GM19025 (cell line): ENCODE measurements around the gene OMP.

Experiments
- ATAC-seq: cut with Tn5 transposase; IDR thresholded peaks from one replicate; pipeline ENCODE4 v1.9.1; 2021; ENCODE audit warnings: mild to moderate bottlenecking, low read depth, moderate library complexity; ENCODE audit not compliant: unreplicated experiment

The OMP gene

GRCh38 chr11:77120571-77120970, 17.9 kb downstream of the OMP start:
- no peak for ATAC-seq

- no peak for ATAC-seq
Observed at GRCh38 chr11:77121096-77121640, 18.5 kb downstream of the OMP start.

GRCh38 chr11:77121876-77122575, 19.4 kb downstream of the OMP start:
- no peak for ATAC-seq

GRCh38 chr11:77122576-77123212, 20.1 kb downstream of the OMP start:
- no peak for ATAC-seq

GRCh38 chr11:77123591-77123990, 21.0 kb downstream of the OMP start:
- ATAC-seq: no peak

- ATAC-seq: no peak
Observed at GRCh38 chr11:77124041-77124440, 21.4 kb downstream of the OMP start.

- ATAC-seq: no peak
Observed at GRCh38 chr11:77124488-77124887, 21.8 kb downstream of the OMP start.

GRCh38 chr11:77125191-77125590, 22.6 kb downstream of the OMP start:
- no peak for ATAC-seq

GRCh38 chr11:77125695-77126094, 23.1 kb downstream of the OMP start:
- no peak for ATAC-seq

GRCh38 chr11:77126156-77126775, 23.6 kb downstream of the OMP start:
- ATAC-seq: no peak

- no peak for ATAC-seq
Observed at GRCh38 chr11:77126861-77127234, 24.2 kb downstream of the OMP start.

- no peak for ATAC-seq
Observed at GRCh38 chr11:77127235-77127911, 24.7 kb downstream of the OMP start.

GRCh38 chr11:77127920-77128691, 25.5 kb downstream of the OMP start, which contains the start of gene MYO7A:
MYO7A (plus strand) TSS chr11:77128246; CDS start chr11:77130635, 2,389 bp downstream.
- no peak for ATAC-seq

- no peak for ATAC-seq
Observed at GRCh38 chr11:77129069-77129841, 26.6 kb downstream of the OMP start.

GRCh38 chr11:77129842-77130756, 27.5 kb downstream of the OMP start:
- no peak for ATAC-seq

GRCh38 chr11:77130763-77131513, 28.3 kb downstream of the OMP start:
- ATAC-seq: no peak

- ATAC-seq: no peak
Observed at GRCh38 chr11:77131560-77131959, 28.9 kb downstream of the OMP start.

GRCh38 chr11:77135069-77135468, 32.4 kb downstream of the OMP start:
- ATAC-seq: no peak
